GM12874 (cell line): ENCODE measurements around the gene TAS2R7.

Source experiments
- TF ChIP-seq, protein P1 (sequence below): IDR thresholded peaks from 2 replicates; pipeline ENCODE4 v1.5.1; 2011; ENCODE audit warnings: low read depth, mild to moderate bottlenecking, control low read depth, low read length, moderate library complexity; ENCODE audit not compliant: insufficient read depth

Gene TAS2R7

DNA sequence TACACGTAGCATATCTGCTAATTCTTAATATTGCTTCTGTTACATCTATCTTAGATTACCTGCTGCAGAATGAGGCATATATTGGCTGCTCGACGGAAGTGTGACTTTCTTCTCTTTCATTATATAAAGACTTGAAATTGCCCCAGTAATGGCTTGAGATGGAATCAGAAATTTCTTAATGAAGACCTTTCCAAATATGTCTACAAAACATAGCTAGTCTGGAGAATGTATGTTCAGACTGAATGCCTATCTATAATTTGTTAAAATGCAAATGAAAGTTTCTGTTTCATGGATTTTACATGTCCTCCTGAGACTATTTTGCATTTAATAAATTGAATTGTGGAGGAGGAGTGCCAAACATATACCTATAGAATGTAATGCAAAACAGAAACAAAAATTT is 23.8 kb upstream of the TAS2R7 start, which contains the start of gene TAS2R10:
TAS2R10 (minus strand) TSS at position 101 of the 400 bp plus-strand sequence; CDS start at position 12, 89 bp downstream.
- TF ChIP-seq, protein P1, sequence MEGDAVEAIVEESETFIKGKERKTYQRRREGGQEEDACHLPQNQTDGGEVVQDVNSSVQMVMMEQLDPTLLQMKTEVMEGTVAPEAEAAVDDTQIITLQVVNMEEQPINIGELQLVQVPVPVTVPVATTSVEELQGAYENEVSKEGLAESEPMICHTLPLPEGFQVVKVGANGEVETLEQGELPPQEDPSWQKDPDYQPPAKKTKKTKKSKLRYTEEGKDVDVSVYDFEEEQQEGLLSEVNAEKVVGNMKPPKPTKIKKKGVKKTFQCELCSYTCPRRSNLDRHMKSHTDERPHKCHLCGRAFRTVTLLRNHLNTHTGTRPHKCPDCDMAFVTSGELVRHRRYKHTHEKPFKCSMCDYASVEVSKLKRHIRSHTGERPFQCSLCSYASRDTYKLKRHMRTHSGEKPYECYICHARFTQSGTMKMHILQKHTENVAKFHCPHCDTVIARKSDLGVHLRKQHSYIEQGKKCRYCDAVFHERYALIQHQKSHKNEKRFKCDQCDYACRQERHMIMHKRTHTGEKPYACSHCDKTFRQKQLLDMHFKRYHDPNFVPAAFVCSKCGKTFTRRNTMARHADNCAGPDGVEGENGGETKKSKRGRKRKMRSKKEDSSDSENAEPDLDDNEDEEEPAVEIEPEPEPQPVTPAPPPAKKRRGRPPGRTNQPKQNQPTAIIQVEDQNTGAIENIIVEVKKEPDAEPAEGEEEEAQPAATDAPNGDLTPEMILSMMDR: no peak

DNA sequence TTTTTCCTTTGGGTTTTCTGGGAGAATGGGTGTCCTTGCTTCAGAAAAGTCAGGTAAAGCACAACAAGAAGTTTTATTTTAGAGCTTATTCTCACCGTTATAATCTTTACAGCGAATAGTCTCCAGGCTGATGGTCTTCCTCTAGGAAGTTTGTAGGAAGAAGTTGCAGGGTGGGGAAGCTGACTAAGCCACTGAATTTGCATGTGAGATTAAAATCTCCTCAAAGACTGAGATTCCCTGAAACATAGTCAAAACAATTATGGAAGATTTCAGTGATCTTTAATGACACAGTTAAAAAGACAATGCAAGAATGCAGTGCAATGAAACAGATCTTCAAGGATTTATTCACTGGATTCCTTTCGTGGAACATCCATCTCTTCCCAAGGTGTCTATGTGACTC is 22.5 kb upstream of the TAS2R7 start:
- TF ChIP-seq, protein P1: no peak

DNA sequence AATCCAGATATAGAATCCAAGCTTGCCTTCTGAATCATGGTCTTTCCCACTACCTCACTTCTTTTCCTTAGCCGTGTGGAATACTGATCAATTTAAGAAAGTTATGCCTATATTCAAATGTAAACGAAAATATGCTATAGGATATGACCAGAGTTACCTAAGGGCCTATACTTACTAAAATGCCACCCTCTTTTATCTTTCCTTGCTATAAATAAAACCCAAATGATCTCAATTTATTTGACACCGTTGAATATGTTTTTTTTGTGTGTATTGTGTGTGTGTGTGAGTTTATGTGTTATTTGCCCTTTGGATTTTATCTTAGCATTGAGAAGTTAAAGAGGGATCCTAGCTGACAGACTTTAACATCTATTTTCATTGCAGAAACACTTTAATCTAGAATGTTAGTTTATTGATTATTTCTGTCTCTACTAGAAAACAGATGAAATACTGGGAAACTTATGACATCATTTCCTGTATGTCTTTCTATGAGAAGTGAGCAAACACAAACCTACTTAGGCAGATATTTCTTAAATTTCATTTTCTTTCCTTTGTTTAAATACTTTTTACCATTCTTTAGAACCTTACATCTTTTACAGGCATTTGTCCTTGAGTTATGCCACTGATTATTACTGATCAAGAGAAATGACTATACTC is 9.6 kb upstream of the TAS2R7 start:
- TF ChIP-seq, protein P1: no peak

DNA sequence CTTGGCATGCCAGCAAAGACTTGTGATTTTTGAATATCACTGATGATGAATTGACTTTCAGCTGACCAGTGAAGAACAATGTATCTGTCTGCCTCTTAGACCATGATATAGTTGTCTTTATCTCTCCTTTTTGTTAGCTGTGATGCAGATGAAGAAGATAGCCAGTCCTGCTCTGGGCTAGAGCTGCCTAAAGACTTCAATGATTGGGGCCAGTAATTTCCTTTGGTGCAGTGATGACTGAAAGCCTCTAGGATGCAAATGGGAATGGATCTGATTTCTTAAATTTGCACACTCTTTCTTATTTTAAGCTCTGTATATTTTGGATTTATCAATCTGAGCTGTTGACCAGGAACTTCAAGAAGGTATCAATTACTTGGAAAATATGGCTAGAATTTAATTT is 7.6 kb upstream of the TAS2R7 start, which contains the start of gene TAS2R9:
TAS2R9 (minus strand) TSS at position 101 of the 400 bp plus-strand sequence; CDS start at position 8, 93 bp downstream.
- TF ChIP-seq, protein P1: no peak

DNA sequence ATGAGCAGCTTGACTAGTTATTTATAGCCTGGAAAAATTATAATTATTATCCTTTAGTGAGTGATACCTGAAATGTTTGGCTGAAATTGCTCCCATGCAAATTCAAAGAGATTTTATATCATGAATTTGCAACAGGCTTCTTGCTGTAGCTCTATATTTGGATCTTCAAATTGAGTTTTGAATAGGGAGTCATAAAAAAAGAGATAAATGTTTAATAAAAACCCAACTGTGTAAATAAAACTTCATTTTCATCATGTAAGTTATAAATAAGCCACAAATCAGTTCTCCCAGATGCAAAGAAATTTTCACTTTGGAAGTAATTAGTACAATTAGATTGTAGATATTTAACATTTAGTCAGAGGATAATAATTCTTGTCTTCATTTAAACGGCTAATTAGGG is 4.8 kb upstream of the TAS2R7 start, which contains the start of gene TAS2R8:
TAS2R8 (minus strand) TSS at position 101 of the 400 bp plus-strand sequence. CDS start 306 bp downstream, outside the sequence.
- TF ChIP-seq, protein P1: no peak

DNA sequence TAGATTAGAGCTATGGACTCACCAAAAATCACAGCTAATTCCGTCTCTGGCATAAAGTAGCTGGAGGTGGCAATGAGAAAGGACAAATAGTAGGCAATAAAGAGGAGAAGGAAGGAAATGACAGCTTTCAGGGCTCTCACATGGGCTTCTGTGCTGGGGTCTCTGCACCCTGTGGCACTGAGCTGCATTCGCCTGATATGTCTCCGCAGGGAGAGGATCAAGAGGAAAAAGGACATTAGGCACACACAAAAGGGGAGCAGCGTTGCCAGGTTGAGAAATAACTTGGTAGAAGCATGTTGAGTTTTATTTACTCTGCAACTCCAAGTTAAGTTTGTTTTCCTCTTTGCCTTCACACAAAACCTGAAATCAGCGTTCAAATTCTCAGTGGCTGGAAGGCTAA is 686 bp downstream of the TAS2R7 start:
- TF ChIP-seq, protein P1: no peak

DNA sequence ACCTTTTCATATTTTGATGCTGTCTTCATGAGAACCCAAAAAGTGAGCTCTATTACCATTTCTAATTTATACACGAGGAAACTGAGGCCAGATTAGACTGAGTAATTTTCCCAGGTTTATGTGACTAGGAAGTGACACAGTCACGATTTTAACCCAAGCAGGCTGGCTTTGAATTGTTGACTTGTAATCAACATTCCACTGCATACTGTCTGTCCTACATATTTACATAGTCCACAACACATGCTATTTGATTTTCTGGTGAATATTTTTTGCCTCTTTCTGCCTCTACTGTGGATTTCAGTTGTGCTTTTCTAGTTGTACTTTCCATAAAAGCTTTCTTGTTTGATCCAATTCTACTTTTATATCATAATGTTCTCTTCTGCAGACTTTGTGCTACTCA is 8.2 kb downstream of the TAS2R7 start:
- TF ChIP-seq, protein P1: no peak
